Measurements from ENCODE around the gene KRT222.

KRT222 gene

GRCh38 chr17:40608061-40608581 is 56.9 kb downstream of the KRT222 start:
- Histone ChIP-seq H3K9ac (ENCODE audit: low read depth in 1 of 2, low read length in 2 of 2) (no peak overlapping the region), H3K27ac (ENCODE audit: low read depth in 2 of 2, low read length in 2 of 2) (peak overlapping the region in 1 of 2 donors; percentile 32), H3K27me3 (ENCODE audit: control insufficient read depth in 2 of 2, insufficient read depth in 2 of 2, low read length in 2 of 2) (no peaks in the 10 kb centered on the region), H3K4me1 (ENCODE audit: control insufficient read depth in 2 of 2, insufficient read depth in 2 of 2, low read length in 2 of 2) (no peaks in the 10 kb centered on the region), H3K36me3 (ENCODE audit: control insufficient read depth in 2 of 2, insufficient read depth in 2 of 2, low read length in 2 of 2) (no peaks in the 10 kb centered on the region), H3K4me3 (ENCODE audit: low read length in 2 of 2) (no peak overlapping the region), H3K9me3 (ENCODE audit: control insufficient read depth in 2 of 2, low read length in 2 of 2) (no peaks in the 10 kb centered on the region)

GRCh38 chr17:40607641-40608040 is 57.3 kb downstream of the KRT222 start:
- Histone ChIP-seq H3K9ac (ENCODE audit: low read depth in 1 of 2, low read length in 2 of 2) (no peak overlapping the region), H3K9me3 (ENCODE audit: control insufficient read depth in 2 of 2, low read length in 2 of 2) (no peaks in the 10 kb centered on the region), H3K4me3 (ENCODE audit: low read length in 2 of 2) (no peak overlapping the region), H3K27me3 (ENCODE audit: control insufficient read depth in 2 of 2, insufficient read depth in 2 of 2, low read length in 2 of 2) (no peaks in the 10 kb centered on the region), H3K27ac (ENCODE audit: low read depth in 2 of 2, low read length in 2 of 2) (peak overlapping the region in 1 of 2 donors; percentile 32), H3K4me1 (ENCODE audit: control insufficient read depth in 2 of 2, insufficient read depth in 2 of 2, low read length in 2 of 2) (no peaks in the 10 kb centered on the region), H3K36me3 (ENCODE audit: control insufficient read depth in 2 of 2, insufficient read depth in 2 of 2, low read length in 2 of 2) (no peaks in the 10 kb centered on the region)

- Histone ChIP-seq H3K27me3 (ENCODE audit: control insufficient read depth in 2 of 2, insufficient read depth in 2 of 2, low read length in 2 of 2) (no peaks in the 10 kb centered on the region), H3K4me3 (ENCODE audit: low read length in 2 of 2) (no peak overlapping the region), H3K27ac (ENCODE audit: low read depth in 2 of 2, low read length in 2 of 2) (peak overlapping the region in 1 of 2 donors; percentile 43), H3K9ac (ENCODE audit: low read depth in 1 of 2, low read length in 2 of 2) (no peak overlapping the region), H3K36me3 (ENCODE audit: control insufficient read depth in 2 of 2, insufficient read depth in 2 of 2, low read length in 2 of 2) (no peaks in the 10 kb centered on the region), H3K4me1 (ENCODE audit: control insufficient read depth in 2 of 2, insufficient read depth in 2 of 2, low read length in 2 of 2) (peaks cover 0 to 3% of the 10 kb centered on the region in 2 donors), H3K9me3 (ENCODE audit: control insufficient read depth in 2 of 2, low read length in 2 of 2) (no peaks in the 10 kb centered on the region)
Observed at GRCh38 chr17:40606548-40607353, 58.2 kb downstream of the KRT222 start.

GRCh38 chr17:40605306-40605705 is 59.7 kb downstream of the KRT222 start:
- H3K9me3 ChIP-seq (ENCODE audit: control insufficient read depth in 2 of 2, low read length in 2 of 2): no peaks in the 10 kb centered on the region
- H3K27ac ChIP-seq (ENCODE audit: low read depth in 2 of 2, low read length in 2 of 2): no peak overlapping the region

More at GRCh38 chr17:40605306-40605705, 59.7 kb downstream of the KRT222 start:
- Histone ChIP-seq H3K36me3 (ENCODE audit: control insufficient read depth in 2 of 2, insufficient read depth in 2 of 2, low read length in 2 of 2) (no peaks in the 10 kb centered on the region), H3K4me3 (ENCODE audit: low read length in 2 of 2) (no peak overlapping the region), H3K27me3 (ENCODE audit: control insufficient read depth in 2 of 2, insufficient read depth in 2 of 2, low read length in 2 of 2) (no peaks in the 10 kb centered on the region), H3K4me1 (ENCODE audit: control insufficient read depth in 2 of 2, insufficient read depth in 2 of 2, low read length in 2 of 2) (peaks cover 2 to 3% of the 10 kb centered on the region in 2 donors), H3K9ac (ENCODE audit: low read depth in 1 of 2, low read length in 2 of 2) (no peak overlapping the region)
